Measurements from ENCODE around the gene LAG3.

Gene LAG3

GRCh38 chr12:6796576-6796975 lies 24.3 kb downstream of the LAG3 start:
- in situ Hi-C loops (cut with MboI; ENCODE audit: low pct_unique_long_range_greater_than_20kb, low sequenced_read_pairs, unreplicated experiment): no loop called here

DNA sequence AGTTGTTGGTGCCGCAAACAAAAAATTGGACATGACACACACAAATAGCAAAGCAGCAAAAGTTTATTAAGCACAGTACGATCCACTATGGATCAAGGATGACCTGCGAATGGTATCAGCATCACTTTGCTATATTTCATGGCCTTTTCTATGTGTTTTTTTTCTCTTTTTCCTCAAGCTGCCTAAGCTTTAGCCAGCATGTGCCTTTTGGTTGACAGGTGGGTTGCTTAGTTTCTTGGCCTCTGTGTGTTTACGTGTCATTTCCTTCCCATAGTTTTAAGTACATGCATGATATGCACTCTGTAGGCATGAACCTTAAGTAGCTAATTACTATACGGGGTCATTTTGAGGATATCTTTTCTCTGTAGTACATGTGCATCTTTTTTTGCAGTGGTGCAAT lies 26.8 kb downstream of the LAG3 start:
- DNase-seq (ENCODE audit: low spot score): no peak
- no peak for TF ChIP-seq CTCF (IDR thresholded peaks at IDR 0.05; ENCODE audit: extremely low read depth, insufficient read depth, missing control alignments)
- in situ Hi-C loops (cut with MboI; ENCODE audit: low pct_unique_long_range_greater_than_20kb, low sequenced_read_pairs, unreplicated experiment): no loop called here

More at GRCh38 chr12:6796576-6796975, 24.3 kb downstream of the LAG3 start:
- no peak for DNase-seq (ENCODE audit: low spot score)
- no peak for TF ChIP-seq CTCF (IDR thresholded peaks at IDR 0.05; ENCODE audit: extremely low read depth, insufficient read depth, missing control alignments)

DNA sequence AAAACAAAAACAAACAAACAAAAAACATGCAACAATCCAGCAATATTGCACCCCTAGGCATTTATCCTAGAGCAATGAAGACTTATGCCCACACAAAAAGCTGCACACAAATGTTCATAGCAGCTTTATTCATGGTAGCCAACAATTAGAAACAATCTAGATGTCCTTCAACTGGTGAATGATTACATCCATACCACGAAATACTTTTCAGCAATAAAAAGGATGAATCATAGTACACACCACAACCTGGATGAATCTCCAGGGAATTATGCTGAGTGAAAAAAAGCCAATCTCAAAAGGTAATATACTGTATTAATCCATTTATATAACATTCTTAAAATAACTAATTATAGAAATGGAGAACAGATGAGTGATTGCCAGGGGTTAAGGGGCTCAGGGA lies 34.9 kb downstream of the LAG3 start:
- TF ChIP-seq CTCF (IDR thresholded peaks at IDR 0.05; ENCODE audit: extremely low read depth, insufficient read depth, missing control alignments): no peak
- in situ Hi-C loops (cut with MboI; ENCODE audit: low pct_unique_long_range_greater_than_20kb, low sequenced_read_pairs, unreplicated experiment): no loop called here
- DNase-seq (ENCODE audit: low spot score): no peak

DNA sequence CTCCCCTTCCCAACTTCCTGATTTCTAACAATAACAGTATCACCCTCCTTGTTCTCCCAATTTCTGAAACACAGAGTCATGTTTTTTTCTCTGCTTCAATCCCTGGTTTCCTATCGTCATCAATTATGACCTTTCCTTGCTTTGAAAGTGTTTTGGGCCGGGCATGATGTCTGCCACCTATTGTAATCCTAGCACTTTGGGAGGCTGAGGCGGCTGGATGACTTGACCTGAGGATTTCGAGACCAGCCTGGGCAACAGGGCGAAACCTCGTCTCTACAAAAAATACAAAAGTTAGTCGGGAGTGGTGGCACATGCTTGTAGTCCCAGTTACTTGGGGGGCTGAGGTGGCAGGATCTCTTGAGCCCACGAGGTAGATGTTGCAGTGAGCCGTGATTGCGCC lies 36.7 kb downstream of the LAG3 start:
- in situ Hi-C loops (cut with MboI; ENCODE audit: low pct_unique_long_range_greater_than_20kb, low sequenced_read_pairs, unreplicated experiment): no loop called here
- DNase-seq (ENCODE audit: low spot score): no peak
- no peak for TF ChIP-seq CTCF (IDR thresholded peaks at IDR 0.05; ENCODE audit: extremely low read depth, insufficient read depth, missing control alignments)

GRCh38 chr12:6810758-6811157 lies 38.4 kb downstream of the LAG3 start:
- no peak for TF ChIP-seq CTCF (IDR thresholded peaks at IDR 0.05; ENCODE audit: extremely low read depth, insufficient read depth, missing control alignments)
- DNase-seq (ENCODE audit: low spot score): no peak
- in situ Hi-C loops (cut with MboI; ENCODE audit: low pct_unique_long_range_greater_than_20kb, low sequenced_read_pairs, unreplicated experiment): no loop called here

DNA sequence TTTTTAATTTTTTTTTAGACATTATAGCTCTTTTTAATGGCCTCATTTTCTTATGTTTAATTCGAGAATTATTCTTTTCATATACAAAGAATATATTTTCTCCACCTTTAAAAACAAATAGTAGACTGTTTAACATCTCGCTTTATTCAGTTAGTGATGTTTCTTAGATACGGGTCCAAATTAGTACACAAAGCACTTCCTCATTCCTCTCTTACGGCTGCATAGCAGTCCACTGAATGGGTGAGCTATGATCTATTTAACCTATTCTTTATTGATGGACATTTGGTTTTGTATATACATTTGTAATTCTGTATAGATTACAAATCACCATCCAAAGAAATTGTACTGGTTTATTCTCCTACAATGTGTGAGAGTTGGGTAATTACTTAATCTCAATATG lies 41.0 kb downstream of the LAG3 start:
- DNase-seq (ENCODE audit: low spot score): no peak
- TF ChIP-seq CTCF (IDR thresholded peaks at IDR 0.05; ENCODE audit: extremely low read depth, insufficient read depth, missing control alignments): no peak
- in situ Hi-C loops (cut with MboI; ENCODE audit: low pct_unique_long_range_greater_than_20kb, low sequenced_read_pairs, unreplicated experiment): no loop called here

- no peak for TF ChIP-seq CTCF (IDR thresholded peaks at IDR 0.05; ENCODE audit: extremely low read depth, insufficient read depth, missing control alignments)
- DNase-seq (ENCODE audit: low spot score): no peak
- in situ Hi-C loops (cut with MboI; ENCODE audit: low pct_unique_long_range_greater_than_20kb, low sequenced_read_pairs, unreplicated experiment): no loop called here
Measured at GRCh38 chr12:6816598-6816997, 44.3 kb downstream of the LAG3 start.

All from GM13977 (cell line).